DND-41 (cell line): Measurements from ENCODE around the gene IQGAP2.

ENCODE experiments used
- EZH2 ChIP-seq: IDR thresholded peaks from 3 replicates; pipeline ENCODE4 v1.6.1; 2012; ENCODE audit warnings: borderline replicate concordance, low read depth, mild to moderate bottlenecking, moderate library complexity, low read length, inconsistent platforms; ENCODE audit not compliant: severe bottlenecking
- TF ChIP-seq, protein P1 (sequence below): IDR thresholded peaks from 2 replicates; pipeline ENCODE4 v1.5.1; 2012; ENCODE audit warnings: borderline replicate concordance, low read length, moderate library complexity, mild to moderate bottlenecking; ENCODE audit not compliant: poor library complexity, severe bottlenecking; ENCODE audit errors: extremely low read depth

DNA sequence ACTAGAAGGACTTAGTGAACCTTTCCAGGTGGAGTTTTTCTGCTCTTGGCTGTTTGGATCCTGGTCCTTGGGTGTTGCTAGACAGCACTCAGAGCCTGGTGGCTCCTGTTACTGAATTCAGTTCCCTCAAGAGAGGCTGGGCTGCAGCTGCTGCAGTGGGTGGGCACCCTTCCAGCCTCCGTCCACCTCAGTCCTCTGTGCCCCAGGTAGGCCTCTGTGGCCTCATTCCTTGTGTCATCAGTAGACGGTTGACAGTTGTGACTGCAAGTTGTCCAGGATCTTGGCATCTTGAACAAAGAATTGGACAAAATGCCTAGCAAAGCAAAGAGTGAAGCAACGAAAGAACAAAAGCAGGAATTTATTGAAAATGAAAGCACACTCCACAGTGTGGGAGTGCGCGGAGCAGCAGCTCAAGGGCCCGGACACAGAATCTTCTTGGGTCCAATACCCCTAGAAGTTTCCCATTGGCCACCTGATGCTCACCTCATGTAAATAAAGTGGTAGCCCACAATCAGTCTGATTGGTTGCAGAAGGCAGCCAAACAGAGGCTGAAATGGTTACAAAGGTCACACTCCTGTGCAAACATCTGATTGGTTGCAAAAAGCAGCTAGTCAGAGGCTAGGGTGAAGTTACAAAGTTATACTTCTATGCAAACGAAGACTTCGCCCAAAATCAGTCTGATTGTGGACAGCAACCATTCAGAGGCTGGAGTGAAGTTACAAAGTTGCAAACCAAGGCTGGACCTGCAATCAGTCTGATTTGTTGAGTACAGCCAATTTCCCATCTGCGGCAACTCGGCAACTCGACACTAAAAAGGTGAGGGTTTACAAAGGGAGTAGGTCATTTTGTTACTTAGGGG lies 352.9 kb downstream of the IQGAP2 start:
- TF ChIP-seq, protein P1, sequence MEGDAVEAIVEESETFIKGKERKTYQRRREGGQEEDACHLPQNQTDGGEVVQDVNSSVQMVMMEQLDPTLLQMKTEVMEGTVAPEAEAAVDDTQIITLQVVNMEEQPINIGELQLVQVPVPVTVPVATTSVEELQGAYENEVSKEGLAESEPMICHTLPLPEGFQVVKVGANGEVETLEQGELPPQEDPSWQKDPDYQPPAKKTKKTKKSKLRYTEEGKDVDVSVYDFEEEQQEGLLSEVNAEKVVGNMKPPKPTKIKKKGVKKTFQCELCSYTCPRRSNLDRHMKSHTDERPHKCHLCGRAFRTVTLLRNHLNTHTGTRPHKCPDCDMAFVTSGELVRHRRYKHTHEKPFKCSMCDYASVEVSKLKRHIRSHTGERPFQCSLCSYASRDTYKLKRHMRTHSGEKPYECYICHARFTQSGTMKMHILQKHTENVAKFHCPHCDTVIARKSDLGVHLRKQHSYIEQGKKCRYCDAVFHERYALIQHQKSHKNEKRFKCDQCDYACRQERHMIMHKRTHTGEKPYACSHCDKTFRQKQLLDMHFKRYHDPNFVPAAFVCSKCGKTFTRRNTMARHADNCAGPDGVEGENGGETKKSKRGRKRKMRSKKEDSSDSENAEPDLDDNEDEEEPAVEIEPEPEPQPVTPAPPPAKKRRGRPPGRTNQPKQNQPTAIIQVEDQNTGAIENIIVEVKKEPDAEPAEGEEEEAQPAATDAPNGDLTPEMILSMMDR: no peak
- TF ChIP-seq EZH2: no peak
